Stomach smooth muscle (tissue), 2 donors: ENCODE measurements around the gene LETM1.

Experiments used
- H3K27ac ChIP-seq: one replicate; pipeline ENCODE4 v1.7.0; 2013; ENCODE audit warnings: mild to moderate bottlenecking, low read length, inconsistent platforms
- H3K27me3 ChIP-seq, 2 donors: one replicate each; pipeline ENCODE4 v1.7.0; 2013; ENCODE audit warnings: low read length in 2 of 2; ENCODE audit not compliant: insufficient read depth in 2 of 2, control insufficient read depth in 1 of 2
- H3K36me3 ChIP-seq, 2 donors: one replicate each; pipeline ENCODE4 v1.7.0; 2013; ENCODE audit warnings: low read length in 2 of 2; ENCODE audit not compliant: control insufficient read depth in 2 of 2, insufficient read depth in 2 of 2
- H3K4me1 ChIP-seq: one replicate; pipeline ENCODE4 v1.7.0; 2013; ENCODE audit warnings: low read length; ENCODE audit not compliant: control insufficient read depth, insufficient read depth
- H3K4me3 ChIP-seq, 2 donors: one replicate each; pipeline ENCODE4 v1.7.0; 2013; ENCODE audit warnings: low read length in 2 of 2
- H3K9ac ChIP-seq, 2 donors: one replicate each; pipeline ENCODE4 v1.7.0; 2013; ENCODE audit warnings: low read length in 2 of 2, mild to moderate bottlenecking in 1 of 2
- H3K9me3 ChIP-seq, 2 donors: one replicate each; pipeline ENCODE4 v1.7.0; 2013; ENCODE audit warnings: low read length in 2 of 2; ENCODE audit not compliant: control insufficient read depth in 2 of 2
- donor health status: healthy.
- donor health status: Pancreatic carcinoma.

The LETM1 gene

DNA sequence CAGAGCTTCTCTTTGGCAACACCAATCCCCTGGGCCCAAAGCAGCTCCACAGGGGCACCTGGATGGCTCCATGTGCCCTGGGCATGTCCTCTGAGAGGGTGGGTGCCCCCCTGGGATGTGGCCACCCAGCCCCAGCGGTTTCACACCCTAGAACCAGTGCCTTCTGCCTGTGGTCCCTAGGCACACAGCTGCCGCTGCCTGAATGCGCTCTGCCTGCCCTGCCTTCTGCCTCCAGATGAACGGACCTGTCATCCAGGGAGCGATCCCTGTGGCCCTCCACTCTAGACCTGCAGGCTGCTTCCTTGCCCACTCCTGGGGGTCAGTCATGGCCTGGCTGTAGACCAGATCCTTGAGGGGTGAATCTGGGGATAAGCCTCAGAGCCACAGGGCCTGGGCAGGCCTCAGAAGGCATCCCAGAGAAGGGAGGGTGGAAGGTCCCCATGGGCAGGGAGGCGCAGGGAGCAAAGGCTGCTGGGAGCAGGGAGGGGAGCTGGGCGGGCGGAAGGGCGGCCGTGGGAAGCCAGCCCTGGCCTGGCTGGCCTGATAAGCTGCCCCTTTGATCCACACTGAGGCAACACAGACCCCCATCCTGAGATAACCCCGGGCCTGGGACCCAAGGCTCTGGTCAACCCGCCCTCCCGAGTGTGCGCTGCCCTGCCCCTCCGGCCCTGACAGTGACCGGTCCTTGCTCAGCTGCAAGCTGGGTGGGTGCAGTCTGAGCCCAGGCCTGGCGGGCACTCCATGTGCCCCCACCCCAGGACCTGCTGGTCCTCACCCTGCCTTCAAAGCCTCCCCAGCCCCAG lies 71.0 kb downstream of the LETM1 start:
- no peak overlapping the region for H3K27ac ChIP-seq
- H3K36me3 ChIP-seq, result no peaks in the 10 kb centered on the region
- no peak overlapping the region for H3K9ac ChIP-seq
- no peaks in the 10 kb centered on the region for H3K27me3 ChIP-seq
- H3K9me3 ChIP-seq, result no peaks in the 10 kb centered on the region
- H3K4me3 ChIP-seq, result no peak overlapping the region
- H3K4me1 ChIP-seq, result peaks cover 5% of the 10 kb centered on the region

DNA sequence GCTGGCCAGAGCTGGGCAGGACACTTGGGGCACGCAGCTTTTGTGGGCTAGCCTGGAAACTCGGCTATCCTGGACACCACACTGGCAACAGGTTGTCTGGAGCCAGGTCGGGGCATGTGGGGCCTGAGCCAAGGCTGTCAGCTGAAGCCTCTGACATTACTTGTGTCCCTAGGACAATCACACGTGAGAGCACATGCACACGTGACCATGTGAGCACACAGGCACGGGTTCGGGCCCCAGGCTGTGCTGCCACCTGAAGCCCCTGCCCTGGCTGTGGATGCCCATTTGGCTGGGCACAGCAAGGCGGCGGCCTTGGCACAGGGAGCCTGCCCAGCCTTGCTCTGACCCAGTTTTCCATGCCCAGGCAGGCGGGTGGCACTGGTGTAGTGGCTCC lies 71.6 kb downstream of the LETM1 start:
- no peak overlapping the region for H3K9ac ChIP-seq
- H3K27ac ChIP-seq, result no peak overlapping the region
- H3K27me3 ChIP-seq, result no peaks in the 10 kb centered on the region
- no peak overlapping the region for H3K4me3 ChIP-seq
- H3K4me1 ChIP-seq, result peaks cover 5% of the 10 kb centered on the region
- no peaks in the 10 kb centered on the region for H3K36me3 ChIP-seq
- no peaks in the 10 kb centered on the region for H3K9me3 ChIP-seq

DNA sequence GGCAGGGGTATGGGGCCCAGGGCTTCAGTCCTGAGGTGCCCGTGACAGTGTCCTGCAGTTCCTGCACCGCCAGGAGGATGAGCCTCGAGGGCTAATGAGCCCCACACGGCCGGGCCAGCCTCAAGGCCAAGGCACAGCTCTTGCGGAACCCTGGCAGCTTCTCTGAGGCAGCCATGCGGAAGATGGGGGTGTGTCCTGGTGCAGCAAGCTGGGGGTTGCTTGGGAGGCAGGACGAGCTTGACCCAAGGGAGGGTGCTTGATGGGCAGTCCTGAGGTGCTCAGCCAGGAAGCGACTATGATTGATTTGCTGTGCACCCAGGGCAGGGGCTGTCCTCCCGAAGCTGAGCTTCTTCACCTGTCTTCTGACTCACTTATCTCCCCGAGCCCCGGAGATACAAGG lies 72.0 kb downstream of the LETM1 start:
- no peaks in the 10 kb centered on the region for H3K36me3 ChIP-seq
- H3K9ac ChIP-seq, result no peak overlapping the region
- no peaks in the 10 kb centered on the region for H3K27me3 ChIP-seq
- no peak overlapping the region for H3K4me3 ChIP-seq
- no peaks in the 10 kb centered on the region for H3K9me3 ChIP-seq
- peaks cover 5% of the 10 kb centered on the region for H3K4me1 ChIP-seq
- no peak overlapping the region for H3K27ac ChIP-seq

- Histone ChIP-seq H3K4me3 (no peak overlapping the region), H3K27me3 (no peaks in the 10 kb centered on the region), H3K27ac (no peak overlapping the region), H3K4me1 (peaks cover 5% of the 10 kb centered on the region), H3K36me3 (no peaks in the 10 kb centered on the region), H3K9me3 (no peaks in the 10 kb centered on the region), H3K9ac (no peak overlapping the region)
Measured at GRCh38 chr4:1783015-1783414, 72.9 kb downstream of the LETM1 start.

DNA sequence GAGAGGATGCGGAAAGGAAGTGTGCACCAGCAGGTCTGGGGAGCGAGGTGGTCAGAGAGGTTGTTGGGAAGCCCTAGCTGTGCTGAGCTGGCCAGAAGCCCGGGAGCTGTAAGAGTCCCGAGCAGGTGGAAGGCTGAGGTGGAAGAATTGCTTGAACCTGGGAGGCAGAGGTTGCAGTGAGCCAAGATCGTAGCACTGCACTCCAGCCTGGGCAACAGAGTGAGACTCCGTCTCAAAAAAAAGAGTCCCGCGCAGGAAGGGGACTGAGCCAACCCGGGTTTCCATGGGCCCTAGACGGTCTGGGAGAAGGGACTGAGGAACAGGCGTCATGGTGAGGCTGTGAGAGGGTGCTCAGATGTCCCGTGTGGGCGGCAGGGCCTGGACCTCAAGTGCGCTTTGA lies 75.5 kb downstream of the LETM1 start:
- Histone ChIP-seq H3K4me3 (no peak overlapping the region), H3K9me3 (no peaks in the 10 kb centered on the region), H3K27ac (no peak overlapping the region), H3K9ac (no peak overlapping the region), H3K36me3 (no peaks in the 10 kb centered on the region), H3K4me1 (peaks cover 5% of the 10 kb centered on the region), H3K27me3 (peaks cover 0 to 2% of the 10 kb centered on the region in 2 donors)

DNA sequence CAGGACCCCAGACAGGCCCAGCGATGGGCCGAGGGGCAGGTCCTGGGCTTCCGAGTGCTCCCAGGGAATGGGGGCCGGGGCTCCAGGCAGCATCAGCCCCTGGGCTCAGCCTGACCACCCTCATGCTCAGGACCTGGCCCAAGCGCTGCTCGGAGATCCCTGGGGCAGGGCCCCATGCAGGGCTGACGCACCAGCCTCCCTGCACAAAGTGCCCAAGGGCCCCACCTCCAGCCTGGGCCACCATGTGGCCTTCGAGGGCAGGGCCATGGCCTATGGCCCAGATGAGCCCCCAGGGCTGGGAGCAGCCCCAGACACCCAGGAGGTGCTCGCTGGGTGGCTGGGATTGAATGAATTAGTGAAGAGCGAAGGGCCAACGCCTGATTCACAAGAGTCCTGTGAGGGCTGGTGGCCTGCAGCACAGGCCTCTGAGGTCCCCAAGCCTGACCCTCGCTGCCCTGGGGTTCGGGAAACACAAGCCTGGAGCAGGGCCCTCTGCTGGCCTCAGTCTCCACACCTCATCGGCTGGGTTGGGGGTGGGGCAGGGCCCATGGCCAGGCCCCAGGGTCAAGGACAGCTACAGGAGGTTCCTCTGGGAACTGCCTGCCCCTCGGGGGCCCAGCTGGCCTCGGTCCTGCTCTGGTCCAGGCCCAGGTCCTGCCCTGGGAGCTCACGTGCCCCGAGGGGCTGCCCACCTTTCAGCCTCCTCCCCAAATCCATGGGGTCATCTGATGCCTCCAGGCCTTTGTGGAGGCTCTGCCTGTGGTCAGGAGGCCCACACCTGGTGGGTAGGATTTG lies 76.2 kb downstream of the LETM1 start:
- no peaks in the 10 kb centered on the region for H3K4me1 ChIP-seq

DNA sequence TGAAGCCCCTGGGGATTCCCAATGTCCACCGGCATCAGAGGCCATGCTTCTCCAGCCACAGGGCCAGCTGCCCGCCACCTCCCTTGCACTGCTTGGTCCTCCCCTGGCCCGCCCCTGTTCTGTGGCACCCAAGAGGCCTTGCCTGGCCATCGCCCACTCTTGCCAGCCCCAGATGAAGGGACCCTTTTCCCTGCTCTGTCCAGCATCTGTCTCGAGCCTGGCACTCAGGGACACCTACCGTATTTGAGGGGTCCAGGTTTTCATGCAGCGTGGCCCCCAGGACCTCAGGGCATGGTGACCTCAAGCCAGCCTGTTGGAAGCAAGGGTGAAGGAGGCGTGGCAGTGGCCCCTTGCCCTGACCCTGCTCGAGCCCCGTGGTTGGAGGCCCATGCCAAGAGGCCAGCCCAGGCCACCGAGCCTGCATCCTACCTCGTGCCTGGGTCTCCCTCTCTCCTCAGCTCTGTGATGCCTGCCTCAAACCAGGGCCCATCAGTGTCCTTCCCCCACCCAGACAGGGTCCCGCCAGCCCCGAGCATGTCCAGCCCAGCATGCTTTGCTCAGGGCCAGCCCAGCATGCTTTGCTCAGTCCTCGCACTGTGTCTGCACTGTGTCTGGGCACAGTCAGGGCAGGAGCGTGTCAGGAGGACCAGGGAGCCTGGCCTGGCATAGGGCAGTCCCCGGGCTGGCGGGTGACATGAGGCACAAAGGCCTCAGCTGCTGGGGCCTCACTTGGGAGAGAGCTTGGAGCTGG lies 77.1 kb downstream of the LETM1 start:
- Histone ChIP-seq H3K27ac (no peak overlapping the region), H3K9me3 (no peaks in the 10 kb centered on the region), H3K27me3 (peaks cover 0 to 2% of the 10 kb centered on the region in 2 donors), H3K4me3 (no peak overlapping the region), H3K4me1 (no peaks in the 10 kb centered on the region), H3K36me3 (no peaks in the 10 kb centered on the region), H3K9ac (no peak overlapping the region)

More for the DNA sequence above, 76.2 kb downstream of the LETM1 start:
- Histone ChIP-seq H3K4me3 (no peak overlapping the region), H3K27me3 (peaks cover 0 to 2% of the 10 kb centered on the region in 2 donors), H3K9me3 (no peaks in the 10 kb centered on the region), H3K9ac (no peak overlapping the region), H3K36me3 (no peaks in the 10 kb centered on the region), H3K27ac (no peak overlapping the region)

DNA sequence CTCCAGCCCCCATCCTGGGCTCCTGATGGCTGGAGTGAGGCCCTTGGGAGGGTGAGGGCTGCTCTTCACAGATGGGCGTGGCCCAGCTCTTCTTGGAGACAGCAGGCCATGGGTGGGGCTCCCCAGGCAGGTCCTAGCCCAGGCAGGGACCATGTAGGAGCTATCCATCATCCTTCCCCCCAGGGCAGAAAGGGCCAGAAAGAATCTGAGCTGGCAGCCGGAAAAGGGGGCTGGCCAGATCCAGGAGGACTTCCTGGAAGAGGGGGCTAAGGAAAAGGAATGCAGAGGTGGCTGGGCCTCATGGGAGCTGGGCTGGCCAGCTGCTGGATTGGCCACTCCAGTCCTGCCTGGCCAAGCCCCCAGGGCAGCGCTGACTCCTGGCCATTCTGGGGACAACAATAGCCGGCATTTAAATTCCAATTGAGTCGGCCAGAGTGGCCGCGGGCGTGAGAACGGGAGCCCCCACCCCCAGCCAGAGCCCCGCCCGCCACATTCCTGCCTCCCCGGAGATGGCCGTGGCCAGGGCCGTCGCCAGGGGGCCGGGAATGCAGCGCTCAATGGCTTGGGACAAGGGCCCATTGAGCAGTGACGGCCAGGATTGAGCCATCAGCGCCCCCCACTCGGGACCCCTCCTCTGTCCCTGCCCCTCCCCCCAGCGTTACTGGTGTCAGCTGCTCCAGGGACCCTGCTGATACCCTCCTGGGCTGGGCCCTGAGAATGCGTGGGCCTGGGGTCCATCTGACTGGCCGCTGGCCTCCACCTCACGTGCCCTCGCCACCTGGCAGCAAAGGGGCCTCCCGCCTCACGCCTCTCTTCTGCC lies 77.9 kb downstream of the LETM1 start:
- Histone ChIP-seq H3K4me1 (no peaks in the 10 kb centered on the region), H3K27ac (no peak overlapping the region), H3K9me3 (no peaks in the 10 kb centered on the region), H3K4me3 (no peak overlapping the region), H3K27me3 (peaks cover 0 to 2% of the 10 kb centered on the region in 2 donors), H3K9ac (no peak overlapping the region), H3K36me3 (no peaks in the 10 kb centered on the region)

GRCh38 chr4:1776521-1777161 lies 79.3 kb downstream of the LETM1 start:
- Histone ChIP-seq H3K27ac (no peak overlapping the region), H3K4me1 (no peaks in the 10 kb centered on the region), H3K36me3 (no peaks in the 10 kb centered on the region), H3K9ac (no peak overlapping the region), H3K9me3 (no peaks in the 10 kb centered on the region), H3K4me3 (no peak overlapping the region), H3K27me3 (peaks cover 0 to 7% of the 10 kb centered on the region in 2 donors)
